ENCODE data around the gene CUBN.
"Not testable (repeated sequence)": the region's sequence is repeated elsewhere in the genome, so short reads cannot be mapped to it uniquely, and the experiment has no call there.

CUBN gene

GRCh38 chr10:16847644-16848043 is 282.0 kb downstream of the CUBN start:
- no peaks in the 10 kb centered on the region for H3K4me1 ChIP-seq (ENCODE audit: control insufficient read depth, insufficient read depth, low read length)
- H3K36me3 ChIP-seq (ENCODE audit: control insufficient read depth, insufficient read depth, low read length) = no peaks in the 10 kb centered on the region
- peaks cover 4% of the 10 kb centered on the region for H3K27me3 ChIP-seq (ENCODE audit: control insufficient read depth, insufficient read depth, low read length)
- H3K4me3 ChIP-seq (ENCODE audit: low read length) = no peak overlapping the region
- H3K9me3 ChIP-seq (ENCODE audit: control insufficient read depth, low read length) = no peaks in the 10 kb centered on the region
- no peak overlapping the region for H3K9ac ChIP-seq (ENCODE audit: low read length)

GRCh38 chr10:16845248-16845647 is 284.4 kb downstream of the CUBN start:
- Histone ChIP-seq H3K27me3 (ENCODE audit: control insufficient read depth, insufficient read depth, low read length) (peaks cover 4% of the 10 kb centered on the region), H3K36me3 (ENCODE audit: control insufficient read depth, insufficient read depth, low read length) (no peaks in the 10 kb centered on the region), H3K4me3 (ENCODE audit: low read length) (no peak overlapping the region), H3K4me1 (ENCODE audit: control insufficient read depth, insufficient read depth, low read length) (no peaks in the 10 kb centered on the region), H3K9ac (ENCODE audit: low read length) (no peak overlapping the region), H3K9me3 (ENCODE audit: control insufficient read depth, low read length) (no peaks in the 10 kb centered on the region)

- H3K36me3 ChIP-seq (ENCODE audit: control insufficient read depth, insufficient read depth, low read length) = no peaks in the 10 kb centered on the region
- no peaks in the 10 kb centered on the region for H3K27me3 ChIP-seq (ENCODE audit: control insufficient read depth, insufficient read depth, low read length)
- H3K4me1 ChIP-seq (ENCODE audit: control insufficient read depth, insufficient read depth, low read length) = no peaks in the 10 kb centered on the region
- H3K9ac ChIP-seq (ENCODE audit: low read length) = no peak overlapping the region
- H3K4me3 ChIP-seq (ENCODE audit: low read length) = no peak overlapping the region
- H3K9me3 ChIP-seq (ENCODE audit: control insufficient read depth, low read length) = no peaks in the 10 kb centered on the region
These were observed 286.2 kb downstream of the CUBN start for GRCh38 chr10:16843252-16843870.

- Histone ChIP-seq H3K9me3 (ENCODE audit: control insufficient read depth, low read length) (no peaks in the 10 kb centered on the region), H3K4me3 (ENCODE audit: low read length) (no peak overlapping the region), H3K36me3 (ENCODE audit: control insufficient read depth, insufficient read depth, low read length) (no peaks in the 10 kb centered on the region)
These were observed 294.4 kb downstream of the CUBN start for GRCh38 chr10:16835228-16835627.

GRCh38 chr10:16832351-16833080 is 297.1 kb downstream of the CUBN start:
- H3K27me3 ChIP-seq (ENCODE audit: control insufficient read depth, insufficient read depth, low read length) = no peaks in the 10 kb centered on the region
- H3K4me3 ChIP-seq (ENCODE audit: low read length) = no peak overlapping the region
- H3K4me1 ChIP-seq (ENCODE audit: control insufficient read depth, insufficient read depth, low read length) = peaks cover 5% of the 10 kb centered on the region
- no peaks in the 10 kb centered on the region for H3K36me3 ChIP-seq (ENCODE audit: control insufficient read depth, insufficient read depth, low read length)
- no peaks in the 10 kb centered on the region for H3K9me3 ChIP-seq (ENCODE audit: control insufficient read depth, low read length)
- no peak overlapping the region for H3K9ac ChIP-seq (ENCODE audit: low read length)

More at GRCh38 chr10:16835228-16835627, 294.4 kb downstream of the CUBN start:
- peaks cover 5% of the 10 kb centered on the region for H3K4me1 ChIP-seq (ENCODE audit: control insufficient read depth, insufficient read depth, low read length)
- H3K27me3 ChIP-seq (ENCODE audit: control insufficient read depth, insufficient read depth, low read length) = no peaks in the 10 kb centered on the region
- H3K9ac ChIP-seq (ENCODE audit: low read length) = no peak overlapping the region

- H3K9me3 ChIP-seq (ENCODE audit: control insufficient read depth, low read length) = no peaks in the 10 kb centered on the region
- no peak overlapping the region for H3K9ac ChIP-seq (ENCODE audit: low read length)
- H3K4me3 ChIP-seq (ENCODE audit: low read length) = no peak overlapping the region
- peaks cover 5% of the 10 kb centered on the region for H3K4me1 ChIP-seq (ENCODE audit: control insufficient read depth, insufficient read depth, low read length)
- no peaks in the 10 kb centered on the region for H3K27me3 ChIP-seq (ENCODE audit: control insufficient read depth, insufficient read depth, low read length)
- no peaks in the 10 kb centered on the region for H3K36me3 ChIP-seq (ENCODE audit: control insufficient read depth, insufficient read depth, low read length)
These were observed 300.9 kb downstream of the CUBN start for GRCh38 chr10:16828701-16829175.

GRCh38 chr10:16828114-16828568 is 301.5 kb downstream of the CUBN start:
- Histone ChIP-seq H3K9ac (ENCODE audit: low read length) (no peak overlapping the region), H3K4me3 (ENCODE audit: low read length) (no peak overlapping the region), H3K36me3 (ENCODE audit: control insufficient read depth, insufficient read depth, low read length) (no peaks in the 10 kb centered on the region), H3K4me1 (ENCODE audit: control insufficient read depth, insufficient read depth, low read length) (peaks cover 5% of the 10 kb centered on the region), H3K27me3 (ENCODE audit: control insufficient read depth, insufficient read depth, low read length) (no peaks in the 10 kb centered on the region), H3K9me3 (ENCODE audit: control insufficient read depth, low read length) (no peaks in the 10 kb centered on the region)

- H3K4me1 ChIP-seq (ENCODE audit: control insufficient read depth, insufficient read depth, low read length); H3K9ac ChIP-seq (ENCODE audit: low read length); H3K4me3 ChIP-seq (ENCODE audit: low read length); H3K36me3 ChIP-seq (ENCODE audit: control insufficient read depth, insufficient read depth, low read length); H3K9me3 ChIP-seq (ENCODE audit: control insufficient read depth, low read length); H3K27me3 ChIP-seq (ENCODE audit: control insufficient read depth, insufficient read depth, low read length): not testable (repeated sequence)
These were observed 302.1 kb downstream of the CUBN start for GRCh38 chr10:16827474-16827873.

GRCh38 chr10:16822726-16823360 is 306.8 kb downstream of the CUBN start:
- Histone ChIP-seq H3K9me3 (ENCODE audit: control insufficient read depth, low read length) (no peaks in the 10 kb centered on the region), H3K9ac (ENCODE audit: low read length) (no peak overlapping the region), H3K4me1 (ENCODE audit: control insufficient read depth, insufficient read depth, low read length) (no peaks in the 10 kb centered on the region), H3K4me3 (ENCODE audit: low read length) (no peak overlapping the region), H3K27me3 (ENCODE audit: control insufficient read depth, insufficient read depth, low read length) (no peaks in the 10 kb centered on the region), H3K36me3 (ENCODE audit: control insufficient read depth, insufficient read depth, low read length) (no peaks in the 10 kb centered on the region)

- H3K27me3 ChIP-seq (ENCODE audit: control insufficient read depth, insufficient read depth, low read length) = no peaks in the 10 kb centered on the region
- no peaks in the 10 kb centered on the region for H3K9me3 ChIP-seq (ENCODE audit: control insufficient read depth, low read length)
- no peak overlapping the region for H3K9ac ChIP-seq (ENCODE audit: low read length)
- H3K4me3 ChIP-seq (ENCODE audit: low read length) = no peak overlapping the region
- no peaks in the 10 kb centered on the region for H3K36me3 ChIP-seq (ENCODE audit: control insufficient read depth, insufficient read depth, low read length)
- H3K4me1 ChIP-seq (ENCODE audit: control insufficient read depth, insufficient read depth, low read length) = no peaks in the 10 kb centered on the region
These were observed 307.6 kb downstream of the CUBN start for GRCh38 chr10:16822027-16822426.

- Histone ChIP-seq H3K4me3 (ENCODE audit: low read length) (no peak overlapping the region), H3K4me1 (ENCODE audit: control insufficient read depth, insufficient read depth, low read length) (peaks cover 9% of the 10 kb centered on the region), H3K9ac (ENCODE audit: low read length) (no peak overlapping the region), H3K27me3 (ENCODE audit: control insufficient read depth, insufficient read depth, low read length) (no peaks in the 10 kb centered on the region), H3K36me3 (ENCODE audit: control insufficient read depth, insufficient read depth, low read length) (no peaks in the 10 kb centered on the region), H3K9me3 (ENCODE audit: control insufficient read depth, low read length) (no peaks in the 10 kb centered on the region)
These were observed 309.2 kb downstream of the CUBN start for GRCh38 chr10:16820421-16820820.

GRCh38 chr10:16820018-16820417 is 309.6 kb downstream of the CUBN start:
- H3K9me3 ChIP-seq (ENCODE audit: control insufficient read depth, low read length) = no peaks in the 10 kb centered on the region
- no peak overlapping the region for H3K4me3 ChIP-seq (ENCODE audit: low read length)
- H3K27me3 ChIP-seq (ENCODE audit: control insufficient read depth, insufficient read depth, low read length) = no peaks in the 10 kb centered on the region
- peaks cover 11% of the 10 kb centered on the region for H3K4me1 ChIP-seq (ENCODE audit: control insufficient read depth, insufficient read depth, low read length)
- H3K36me3 ChIP-seq (ENCODE audit: control insufficient read depth, insufficient read depth, low read length) = no peaks in the 10 kb centered on the region
- no peak overlapping the region for H3K9ac ChIP-seq (ENCODE audit: low read length)
